Measurements from ENCODE around the gene B4GALT5.

GRCh38 chr20:49699200-49699992 is 14.3 kb downstream of the B4GALT5 start:
- TF ChIP-seq, protein P1, sequence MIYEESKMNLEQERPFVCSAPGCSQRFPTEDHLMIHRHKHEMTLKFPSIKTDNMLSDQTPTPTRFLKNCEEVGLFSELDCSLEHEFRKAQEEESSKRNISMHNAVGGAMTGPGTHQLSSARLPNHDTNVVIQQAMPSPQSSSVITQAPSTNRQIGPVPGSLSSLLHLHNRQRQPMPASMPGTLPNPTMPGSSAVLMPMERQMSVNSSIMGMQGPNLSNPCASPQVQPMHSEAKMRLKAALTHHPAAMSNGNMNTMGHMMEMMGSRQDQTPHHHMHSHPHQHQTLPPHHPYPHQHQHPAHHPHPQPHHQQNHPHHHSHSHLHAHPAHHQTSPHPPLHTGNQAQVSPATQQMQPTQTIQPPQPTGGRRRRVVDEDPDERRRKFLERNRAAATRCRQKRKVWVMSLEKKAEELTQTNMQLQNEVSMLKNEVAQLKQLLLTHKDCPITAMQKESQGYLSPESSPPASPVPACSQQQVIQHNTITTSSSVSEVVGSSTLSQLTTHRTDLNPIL (CRISPR knock-in tag; IDR thresholded peaks at IDR 0.05; ENCODE audit: low read depth): no peak
- TF ChIP-seq TCF4 (CRISPR knock-in tag; IDR thresholded peaks at IDR 0.05; ENCODE audit: borderline replicate concordance): no peak

All from SK-N-SH treated with all-trans-retinoic acid at 6 μM for 48 hours (cell line).